Fibroblast of lung (primary cell): ENCODE data around the gene INPP5A.

Experiments used
- EZH2 ChIP-seq: IDR thresholded peaks from 2 replicates; pipeline ENCODE4 v1.5.1; 2012; ENCODE audit warnings: low read length, control low read depth, mild to moderate bottlenecking; ENCODE audit errors: missing control alignments
- TF ChIP-seq, protein P1 (sequence below), 2 donors: IDR thresholded peaks in 1 of 2; conservative IDR thresholded peaks in 1 of 2; 1 replicate in 1 of 2; 2 replicates in 1 of 2; pipeline ENCODE4 v1.5.1; 2011 to 2012; ENCODE audit warnings: low read length in 2 of 2, control low read depth in 1 of 2, inconsistent platforms in 1 of 2, low read depth in 1 of 2, mild to moderate bottlenecking in 1 of 2

DNA sequence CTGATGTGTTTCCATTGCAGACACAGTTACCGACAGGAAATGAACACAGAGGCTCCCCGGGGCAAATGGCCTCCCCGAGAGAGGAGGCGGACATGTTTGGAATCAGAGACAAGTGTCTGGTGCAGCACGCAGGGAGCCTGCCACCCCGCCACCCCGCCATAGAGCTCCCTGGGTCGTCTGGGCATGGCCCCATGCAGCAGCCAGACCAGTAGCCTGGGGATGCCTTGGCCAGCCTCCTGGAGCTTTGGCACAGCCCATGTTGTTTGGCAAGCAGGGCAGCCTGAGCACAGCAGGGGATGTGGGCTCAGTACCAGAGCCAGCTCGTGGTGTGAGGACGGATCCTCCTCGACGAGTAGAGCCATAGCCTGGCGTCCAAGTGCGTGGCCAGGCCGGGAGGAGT, 167.6 kb downstream of the INPP5A start:
- TF ChIP-seq, protein P1, sequence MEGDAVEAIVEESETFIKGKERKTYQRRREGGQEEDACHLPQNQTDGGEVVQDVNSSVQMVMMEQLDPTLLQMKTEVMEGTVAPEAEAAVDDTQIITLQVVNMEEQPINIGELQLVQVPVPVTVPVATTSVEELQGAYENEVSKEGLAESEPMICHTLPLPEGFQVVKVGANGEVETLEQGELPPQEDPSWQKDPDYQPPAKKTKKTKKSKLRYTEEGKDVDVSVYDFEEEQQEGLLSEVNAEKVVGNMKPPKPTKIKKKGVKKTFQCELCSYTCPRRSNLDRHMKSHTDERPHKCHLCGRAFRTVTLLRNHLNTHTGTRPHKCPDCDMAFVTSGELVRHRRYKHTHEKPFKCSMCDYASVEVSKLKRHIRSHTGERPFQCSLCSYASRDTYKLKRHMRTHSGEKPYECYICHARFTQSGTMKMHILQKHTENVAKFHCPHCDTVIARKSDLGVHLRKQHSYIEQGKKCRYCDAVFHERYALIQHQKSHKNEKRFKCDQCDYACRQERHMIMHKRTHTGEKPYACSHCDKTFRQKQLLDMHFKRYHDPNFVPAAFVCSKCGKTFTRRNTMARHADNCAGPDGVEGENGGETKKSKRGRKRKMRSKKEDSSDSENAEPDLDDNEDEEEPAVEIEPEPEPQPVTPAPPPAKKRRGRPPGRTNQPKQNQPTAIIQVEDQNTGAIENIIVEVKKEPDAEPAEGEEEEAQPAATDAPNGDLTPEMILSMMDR (conservative IDR thresholded peaks at IDR 0.05 in 1 of 2, IDR thresholded peaks at IDR 0.05 in 1 of 2; ENCODE audit: low read depth in 1 of 2, low read length in 2 of 2) = no peak
- no peak for TF ChIP-seq EZH2
